Erythroblast (primary cell): ENCODE data around the gene PCIF1.
A peak's percentile ranks its signal among the peaks of the same experiment; 100 is the strongest.
"Not testable (repeated sequence)": the region's sequence is repeated elsewhere in the genome, so short reads cannot be mapped to it uniquely, and the experiment has no call there.

Experiments used
- DNase-seq, 2 experiments: peaks; one replicate each; lab custom pipeline; 2025; lab: John Stamatoyannopoulos, UW
- GATA1 ChIP-seq: IDR thresholded peaks from 2 replicates; pipeline ENCODE4 v1.6.1; 2011; ENCODE audit warnings: low read depth, mild to moderate bottlenecking, control low read depth, low read length, moderate library complexity
- POLR2A ChIP-seq: IDR thresholded peaks from 2 replicates; pipeline ENCODE4 v1.6.1; 2011; ENCODE audit warnings: mild to moderate bottlenecking, low read length

PCIF1 gene

DNA sequence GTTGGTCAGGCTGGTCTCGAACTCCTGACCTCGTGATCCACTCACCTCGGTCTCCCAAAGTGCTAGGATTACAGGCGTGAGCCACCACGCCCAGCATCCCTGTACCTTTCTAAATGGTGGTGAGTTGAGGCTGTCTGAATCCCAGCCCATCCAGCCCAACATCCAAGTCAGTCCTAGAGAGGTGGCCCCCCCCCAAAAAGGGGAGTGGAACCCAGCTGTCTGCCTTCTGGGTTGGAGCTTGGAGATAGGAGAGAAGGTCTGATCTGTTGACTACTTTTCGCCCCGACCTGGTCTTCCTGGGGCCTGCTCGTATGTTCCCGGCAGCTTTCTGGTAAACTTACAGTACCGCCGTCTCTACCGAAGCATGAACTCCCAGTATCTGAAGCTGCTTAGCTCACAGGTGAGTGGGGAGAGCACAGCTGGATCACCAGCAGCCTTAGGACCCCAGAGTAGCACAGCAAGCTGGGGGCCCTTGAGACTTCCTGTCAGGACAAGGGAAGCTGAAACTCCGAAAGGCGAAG, 37.8 kb upstream of the PCIF1 start:
- DNase-seq: no peak
- TF ChIP-seq POLR2A (no peak), GATA1 (no peak)

DNA sequence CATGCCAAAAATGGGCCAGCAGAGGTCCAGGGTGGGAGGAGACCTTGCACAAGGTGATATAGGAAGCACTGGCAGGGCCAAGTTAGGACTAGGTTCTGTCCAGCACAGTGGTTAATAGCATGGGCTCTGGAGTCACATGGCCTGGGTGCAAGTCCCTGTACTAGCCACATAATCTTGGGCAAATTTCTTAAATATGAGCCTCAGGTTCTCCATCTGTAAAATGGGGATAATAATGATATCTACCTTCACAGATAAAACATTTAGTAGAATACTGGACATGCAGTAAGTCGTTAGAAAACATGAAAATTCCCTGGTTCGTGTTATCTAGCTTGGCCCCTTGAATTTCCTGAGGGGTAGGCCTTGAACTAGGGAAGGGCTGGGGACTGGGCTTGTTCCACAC, 37.2 kb upstream of the PCIF1 start:
- no peak for TF ChIP-seq GATA1
- no peak for TF ChIP-seq POLR2A
- DNase-seq: no peak

- TF ChIP-seq GATA1: no peak
- no peak for TF ChIP-seq POLR2A
Measured at GRCh38 chr20:45897692-45898091, 36.8 kb upstream of the PCIF1 start.

GRCh38 chr20:45898285-45898684, 36.2 kb upstream of the PCIF1 start:
- DNase-seq: no peak
- TF ChIP-seq POLR2A (no peak), GATA1 (no peak)

More at GRCh38 chr20:45897692-45898091, 36.8 kb upstream of the PCIF1 start:
- no peak for DNase-seq

- no peak for DNase-seq
- no peak for TF ChIP-seq POLR2A
- no peak for TF ChIP-seq GATA1
Measured at GRCh38 chr20:45899046-45899835, 35.2 kb upstream of the PCIF1 start.

DNA sequence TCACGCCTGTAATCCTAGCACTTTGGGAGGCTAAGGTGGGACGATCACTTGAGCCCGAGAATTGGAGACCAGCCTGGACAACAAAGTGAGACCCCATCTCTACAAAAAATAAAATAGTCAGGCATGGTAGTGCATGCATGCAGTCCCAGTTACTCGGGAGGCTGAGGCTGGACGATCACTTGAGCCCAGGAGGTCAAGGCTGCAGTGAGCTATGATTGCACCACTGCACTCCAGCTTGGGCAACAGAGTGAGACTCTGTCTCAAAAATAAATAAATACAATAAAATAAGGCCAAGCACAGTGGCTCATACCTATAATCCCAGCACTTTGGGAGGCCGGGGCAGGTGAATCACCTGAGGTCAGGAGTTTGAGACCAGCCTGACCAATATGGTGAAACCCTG, 33.2 kb upstream of the PCIF1 start:
- DNase-seq: not testable (repeated sequence)

DNA sequence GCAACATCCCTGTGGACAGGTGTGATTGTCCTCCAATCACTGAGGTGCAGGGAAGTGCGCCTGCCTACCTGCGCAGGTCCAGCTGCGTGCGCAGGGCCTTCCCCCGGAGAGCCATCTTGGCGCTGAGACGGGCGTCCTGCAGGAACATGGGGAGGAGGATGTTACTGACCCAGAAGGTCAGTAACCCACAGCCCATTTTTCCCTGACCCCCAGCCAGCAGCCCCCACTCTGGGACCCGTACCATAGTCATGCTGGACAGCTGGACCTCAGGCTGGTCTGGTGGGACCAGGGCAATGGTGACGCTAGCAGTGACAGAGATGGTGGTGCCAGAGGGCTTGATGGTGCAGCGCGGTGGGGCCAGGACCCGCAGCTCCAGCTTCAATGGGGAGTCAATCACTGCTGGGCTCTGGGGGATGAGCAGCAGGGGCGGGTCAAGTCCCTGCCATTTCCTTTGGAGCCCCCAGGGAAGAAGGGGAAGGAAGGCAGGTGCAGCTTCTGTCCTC, 32.2 kb upstream of the PCIF1 start:
- TF ChIP-seq POLR2A (no peak), GATA1 (no peak)
- DNase-seq: no peak

DNA sequence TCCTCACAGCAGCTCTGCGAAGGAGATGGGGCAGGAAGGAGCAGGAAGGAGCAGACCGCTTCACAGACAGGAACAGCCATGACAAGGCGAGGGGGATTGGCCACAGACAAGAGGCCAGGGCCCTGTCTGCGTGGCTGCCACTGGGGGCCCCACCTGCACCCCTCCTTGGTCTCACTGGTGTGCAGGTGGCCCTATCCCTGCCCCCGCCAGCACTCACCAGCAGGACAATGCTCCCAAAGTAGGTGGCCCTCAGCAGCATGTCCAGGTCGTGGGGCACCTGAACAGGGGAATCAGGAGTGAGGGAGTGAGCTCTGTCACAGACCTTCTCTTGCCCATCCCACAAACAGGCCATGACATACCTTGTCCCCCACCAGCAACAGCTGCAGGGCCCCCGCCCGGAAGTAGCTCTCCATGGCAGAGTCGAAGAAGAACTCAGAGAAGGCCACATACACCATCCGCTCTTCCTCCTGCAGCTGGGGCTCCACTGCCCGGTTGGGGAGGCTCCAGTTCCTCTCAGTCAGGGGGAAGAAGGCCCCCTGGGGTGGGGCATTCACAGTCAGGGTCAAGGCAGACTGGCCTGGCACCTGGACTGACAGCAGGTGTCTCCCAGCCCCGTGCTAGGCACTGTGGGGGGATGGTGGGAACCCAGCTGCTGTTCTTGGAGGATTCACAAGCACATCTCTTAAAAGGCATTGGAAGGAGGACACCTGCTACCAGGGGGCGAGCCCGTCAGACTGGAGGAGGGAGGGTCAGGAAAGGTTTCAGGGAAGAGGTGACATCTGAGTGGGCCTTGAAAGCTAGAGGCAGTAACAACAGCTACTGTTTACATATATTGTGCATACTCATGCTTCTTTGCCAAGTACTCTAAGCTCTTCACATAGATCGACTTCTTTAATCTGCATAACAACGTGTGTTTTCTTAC, 29.6 kb upstream of the PCIF1 start:
- no peak for DNase-seq
- TF ChIP-seq GATA1 (no peak), POLR2A (no peak)

DNA sequence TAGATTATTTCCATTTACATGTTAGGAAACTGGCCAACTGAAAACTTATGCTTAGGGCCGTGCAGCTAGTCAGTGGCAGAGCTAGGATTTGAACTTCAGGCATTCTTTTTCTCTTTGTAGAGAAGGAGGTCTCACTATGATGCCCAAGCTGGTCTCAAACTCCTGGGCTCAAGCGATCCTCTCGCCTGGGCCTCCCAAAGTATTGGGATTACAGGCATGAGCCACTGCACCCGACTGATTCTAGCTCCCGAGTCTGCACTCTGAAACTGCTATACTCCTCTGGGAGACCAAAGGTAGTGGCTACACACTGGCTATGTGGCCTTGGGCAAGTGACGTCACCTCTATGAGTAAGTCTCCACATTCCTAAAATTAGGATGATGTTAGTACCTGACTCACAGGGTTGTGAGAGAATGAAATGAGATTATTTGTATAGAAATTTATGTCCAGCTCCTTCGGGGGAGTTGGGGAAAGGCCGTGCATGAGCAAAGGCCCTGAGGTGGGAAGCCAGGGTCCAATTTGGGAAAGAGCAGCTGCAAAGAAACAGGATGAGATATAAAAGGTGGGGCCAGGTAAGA, 28.9 kb upstream of the PCIF1 start:
- peak in 1 of 2 experiments; percentile 20 for DNase-seq
- no peak for TF ChIP-seq POLR2A
- no peak for TF ChIP-seq GATA1

DNA sequence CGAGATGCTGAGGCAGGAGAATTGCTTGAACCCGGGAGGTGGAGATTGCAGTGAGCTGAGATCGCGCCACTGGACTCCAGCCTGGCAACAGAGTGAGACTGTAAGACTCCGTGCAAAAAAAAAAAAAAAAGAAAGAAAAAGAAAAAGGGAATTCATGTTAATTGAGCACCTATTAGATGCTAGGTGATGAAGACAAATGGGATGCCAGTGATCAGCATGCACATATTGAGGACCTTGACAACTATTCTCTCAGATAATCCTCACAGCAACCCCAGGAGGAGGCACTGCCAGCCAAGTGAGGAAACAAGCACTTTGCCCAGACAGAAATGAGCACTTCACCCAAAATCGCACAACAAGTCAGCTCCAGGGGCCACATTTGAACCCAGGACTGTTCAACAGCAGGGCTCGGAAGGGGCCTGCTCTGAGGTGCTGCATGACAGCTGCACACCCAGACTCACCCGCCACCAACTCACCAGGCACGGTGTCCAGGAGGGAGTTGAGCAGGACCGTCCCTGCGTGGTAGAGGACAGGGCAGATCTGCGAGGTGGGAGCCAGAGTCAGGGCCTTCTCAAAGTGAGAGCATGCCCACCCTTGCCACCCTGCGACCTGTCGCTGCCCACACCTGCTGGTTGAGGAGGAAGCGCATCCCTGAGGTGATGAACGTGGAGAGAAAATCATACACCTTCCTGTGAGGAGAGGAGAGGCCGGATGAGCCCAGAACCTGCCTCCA, 27.1 kb upstream of the PCIF1 start:
- no peak for DNase-seq
- no peak for TF ChIP-seq GATA1
- no peak for TF ChIP-seq POLR2A

DNA sequence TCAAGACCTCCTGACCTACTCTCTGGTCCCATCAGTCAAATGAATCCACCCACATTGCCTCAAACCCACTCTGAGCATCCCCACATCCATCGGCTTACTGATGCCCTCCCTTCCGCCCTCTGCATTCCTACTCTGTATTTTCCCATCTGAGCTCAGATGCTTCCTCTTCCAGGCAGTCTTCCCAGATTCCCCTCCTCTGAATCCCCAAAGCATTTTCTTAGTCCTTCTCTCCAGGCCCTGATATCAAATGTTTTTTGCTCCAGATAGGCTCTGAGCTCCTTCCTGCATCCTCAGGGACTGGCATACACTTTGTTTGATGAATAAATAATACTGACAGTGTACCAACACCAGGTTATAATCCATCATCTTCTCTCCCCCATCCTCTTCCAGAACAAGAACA, 26.4 kb upstream of the PCIF1 start:
- DNase-seq: no peak
- TF ChIP-seq GATA1 (no peak), POLR2A (no peak)

DNA sequence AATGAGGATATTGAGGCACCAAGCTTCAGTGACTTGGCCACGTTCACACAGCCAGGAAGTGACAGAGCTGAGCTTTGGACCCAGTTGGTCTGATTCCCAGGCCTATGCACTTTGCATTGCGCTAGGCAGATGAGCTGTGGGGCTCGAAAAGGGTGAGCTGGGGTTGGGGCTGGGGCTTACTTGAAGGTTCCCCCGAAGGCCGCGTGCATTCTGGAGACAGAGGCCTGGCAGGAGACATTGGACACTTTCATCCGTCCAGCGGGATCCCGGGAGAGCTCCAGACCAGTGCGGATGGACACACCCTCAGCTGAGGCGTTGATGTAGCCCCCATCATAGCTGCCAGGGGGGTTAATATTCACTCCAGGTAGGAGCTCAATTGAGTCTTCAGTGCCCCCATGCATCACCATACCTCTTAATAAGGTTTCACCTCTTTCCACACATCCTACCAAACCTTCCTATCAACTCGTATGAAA, 25.1 kb upstream of the PCIF1 start:
- TF ChIP-seq POLR2A (no peak), GATA1 (no peak)

More for the DNA sequence above, 25.1 kb upstream of the PCIF1 start:
- DNase-seq: no peak
